ENCODE results near the gene ARID1B.

ARID1B gene

GRCh38 chr6:156809034-156809433, 31.9 kb downstream of the ARID1B start:
- peaks cover 15% of the 10 kb centered on the region for H3K4me1 ChIP-seq
- no peak for DNase-seq (ENCODE audit: low spot score in 2 of 2)
- in situ Hi-C loops (cut with MboI; ENCODE audit: low sequenced_read_pairs): no loop called here
- H3K36me3 ChIP-seq (replicated peaks): no peaks in the 10 kb centered on the region
- no peaks in the 10 kb centered on the region for H3K9me3 ChIP-seq
- no peak overlapping the region for H3K4me3 ChIP-seq
- H3K27me3 ChIP-seq (ENCODE audit: low read depth): no peaks in the 10 kb centered on the region

- H3K4me3 ChIP-seq: no peak overlapping the region
- no peaks in the 10 kb centered on the region for H3K27me3 ChIP-seq (ENCODE audit: low read depth)
- in situ Hi-C loops (cut with MboI; ENCODE audit: low sequenced_read_pairs): no loop called here
- H3K4me1 ChIP-seq: peaks cover 15% of the 10 kb centered on the region
- H3K9me3 ChIP-seq: no peaks in the 10 kb centered on the region
- H3K36me3 ChIP-seq (replicated peaks): no peaks in the 10 kb centered on the region
- DNase-seq (ENCODE audit: low spot score in 2 of 2): no peak
Measured at GRCh38 chr6:156809446-156810178, 32.4 kb downstream of the ARID1B start.

- Histone ChIP-seq H3K4me3 (no peak overlapping the region), H3K27me3 (ENCODE audit: low read depth) (no peaks in the 10 kb centered on the region), H3K4me1 (no peaks in the 10 kb centered on the region), H3K36me3 (replicated peaks) (no peaks in the 10 kb centered on the region), H3K9me3 (no peaks in the 10 kb centered on the region)
- DNase-seq (ENCODE audit: low spot score in 2 of 2): no peak
- in situ Hi-C loops (cut with MboI; ENCODE audit: low sequenced_read_pairs): no loop called here
Measured at GRCh38 chr6:156814036-156814581, 36.9 kb downstream of the ARID1B start.

GRCh38 chr6:156816505-156816904, 39.3 kb downstream of the ARID1B start:
- Histone ChIP-seq H3K27me3 (ENCODE audit: low read depth) (no peaks in the 10 kb centered on the region), H3K36me3 (replicated peaks) (no peaks in the 10 kb centered on the region), H3K4me1 (peaks cover 3% of the 10 kb centered on the region; the same call in 1 of the 2 replicates), H3K4me3 (no peak overlapping the region), H3K9me3 (no peaks in the 10 kb centered on the region)
- in situ Hi-C loops (cut with MboI; ENCODE audit: low sequenced_read_pairs): no loop called here
- no peak for DNase-seq (ENCODE audit: low spot score in 2 of 2)

- in situ Hi-C loops (cut with MboI; ENCODE audit: low sequenced_read_pairs): no loop called here
- no peak for DNase-seq (ENCODE audit: low spot score in 2 of 2)
- H3K9me3 ChIP-seq: no peaks in the 10 kb centered on the region
- no peaks in the 10 kb centered on the region for H3K36me3 ChIP-seq (replicated peaks)
- peaks cover 3% of the 10 kb centered on the region; the same call in 1 of the 2 replicates for H3K4me1 ChIP-seq
- H3K27me3 ChIP-seq (ENCODE audit: low read depth): no peaks in the 10 kb centered on the region
- no peak overlapping the region for H3K4me3 ChIP-seq
Measured at GRCh38 chr6:156820089-156820798, 43.1 kb downstream of the ARID1B start.

- in situ Hi-C loops (cut with MboI; ENCODE audit: low sequenced_read_pairs): no loop called here
- no peak for DNase-seq (ENCODE audit: low spot score in 2 of 2)
Measured at GRCh38 chr6:156821707-156822106, 44.5 kb downstream of the ARID1B start.

GRCh38 chr6:156822747-156823206, 45.6 kb downstream of the ARID1B start:
- Histone ChIP-seq H3K27me3 (ENCODE audit: low read depth) (no peaks in the 10 kb centered on the region), H3K4me3 (no peak overlapping the region), H3K4me1 (peaks cover 3% of the 10 kb centered on the region; the same call in 1 of the 2 replicates), H3K9me3 (no peaks in the 10 kb centered on the region), H3K36me3 (replicated peaks) (no peaks in the 10 kb centered on the region)
- in situ Hi-C loops (cut with MboI; ENCODE audit: low sequenced_read_pairs): no loop called here
- DNase-seq (ENCODE audit: low spot score in 2 of 2): no peak

More at GRCh38 chr6:156821707-156822106, 44.5 kb downstream of the ARID1B start:
- Histone ChIP-seq H3K36me3 (replicated peaks) (no peaks in the 10 kb centered on the region), H3K9me3 (no peaks in the 10 kb centered on the region), H3K4me3 (no peak overlapping the region), H3K27me3 (ENCODE audit: low read depth) (no peaks in the 10 kb centered on the region), H3K4me1 (peaks cover 3% of the 10 kb centered on the region; the same call in 1 of the 2 replicates)

- in situ Hi-C loops (cut with MboI; ENCODE audit: low sequenced_read_pairs): no loop called here
- Histone ChIP-seq H3K27me3 (ENCODE audit: low read depth) (no peaks in the 10 kb centered on the region), H3K4me3 (no peak overlapping the region), H3K36me3 (replicated peaks) (peaks cover 1% of the 10 kb centered on the region; the same call in 1 of the 2 replicates), H3K9me3 (no peaks in the 10 kb centered on the region), H3K4me1 (peaks cover 3% of the 10 kb centered on the region; the same call in 1 of the 2 replicates)
- DNase-seq (ENCODE audit: low spot score in 2 of 2): no peak
Measured at GRCh38 chr6:156824142-156824541, 47.0 kb downstream of the ARID1B start.

- Histone ChIP-seq H3K4me1 (no peaks in the 10 kb centered on the region), H3K9me3 (no peaks in the 10 kb centered on the region), H3K4me3 (no peak overlapping the region), H3K36me3 (replicated peaks) (peaks cover 8% of the 10 kb centered on the region), H3K27me3 (ENCODE audit: low read depth) (no peaks in the 10 kb centered on the region)
- in situ Hi-C loops (cut with MboI; ENCODE audit: low sequenced_read_pairs): no loop called here
- DNase-seq (ENCODE audit: low spot score in 2 of 2): no peak
Measured at GRCh38 chr6:156825475-156825874, 48.3 kb downstream of the ARID1B start.

GRCh38 chr6:156826290-156826955, 49.2 kb downstream of the ARID1B start:
- Histone ChIP-seq H3K4me1 (no peaks in the 10 kb centered on the region), H3K9me3 (no peaks in the 10 kb centered on the region), H3K4me3 (no peak overlapping the region), H3K27me3 (ENCODE audit: low read depth) (no peaks in the 10 kb centered on the region), H3K36me3 (replicated peaks) (peaks cover 8% of the 10 kb centered on the region)
- in situ Hi-C loops (cut with MboI; ENCODE audit: low sequenced_read_pairs): no loop called here
- no peak for DNase-seq (ENCODE audit: low spot score in 2 of 2)

- DNase-seq (ENCODE audit: low spot score in 2 of 2): no peak
- H3K4me1 ChIP-seq: no peaks in the 10 kb centered on the region
- in situ Hi-C loops (cut with MboI; ENCODE audit: low sequenced_read_pairs): no loop called here
Measured at GRCh38 chr6:156827382-156827781, 50.2 kb downstream of the ARID1B start.

GRCh38 chr6:156828280-156828703, 51.1 kb downstream of the ARID1B start:
- in situ Hi-C loops (cut with MboI; ENCODE audit: low sequenced_read_pairs): no loop called here
- no peaks in the 10 kb centered on the region for H3K9me3 ChIP-seq
- no peaks in the 10 kb centered on the region for H3K27me3 ChIP-seq (ENCODE audit: low read depth)
- H3K4me1 ChIP-seq: no peaks in the 10 kb centered on the region
- no peak overlapping the region for H3K4me3 ChIP-seq
- peaks cover 8% of the 10 kb centered on the region for H3K36me3 ChIP-seq (replicated peaks)
- no peak for DNase-seq (ENCODE audit: low spot score in 2 of 2)

More at GRCh38 chr6:156827382-156827781, 50.2 kb downstream of the ARID1B start:
- Histone ChIP-seq H3K36me3 (replicated peaks) (peaks cover 8% of the 10 kb centered on the region), H3K9me3 (no peaks in the 10 kb centered on the region), H3K4me3 (no peak overlapping the region), H3K27me3 (ENCODE audit: low read depth) (no peaks in the 10 kb centered on the region)

- Histone ChIP-seq H3K4me3 (no peak overlapping the region), H3K27me3 (ENCODE audit: low read depth) (no peaks in the 10 kb centered on the region), H3K4me1 (no peaks in the 10 kb centered on the region), H3K36me3 (replicated peaks) (peaks cover 8% of the 10 kb centered on the region), H3K9me3 (no peaks in the 10 kb centered on the region)
- DNase-seq (ENCODE audit: low spot score in 2 of 2): no peak
- in situ Hi-C loops (cut with MboI; ENCODE audit: low sequenced_read_pairs): no loop called here
Measured at GRCh38 chr6:156830126-156830525, 52.9 kb downstream of the ARID1B start.

Measured in HAP-1 (cell line).